Measurements from ENCODE around the gene TMEM42.

DNA sequence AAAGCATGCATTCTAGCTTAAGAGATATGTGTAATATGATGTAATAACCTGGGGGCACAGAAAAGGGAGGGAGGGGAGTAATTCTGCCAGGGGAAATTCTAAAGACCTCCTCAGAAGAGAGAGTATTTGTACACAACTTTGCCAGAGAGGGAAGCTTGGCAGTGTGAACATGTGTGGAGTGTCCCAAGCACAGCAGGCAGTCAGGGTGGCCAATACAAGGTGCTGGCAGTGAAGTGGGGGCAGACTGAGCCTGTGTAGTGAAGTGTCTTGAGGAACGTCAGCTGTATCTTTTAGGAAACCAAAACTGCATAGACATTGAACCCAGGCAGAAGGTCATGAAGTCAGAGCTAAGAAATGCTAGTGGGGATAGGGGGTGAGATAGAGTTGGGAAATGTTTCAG is 29.7 kb upstream of the TMEM42 start:
- no peak for TF ChIP-seq POLR2A (IDR thresholded peaks at IDR 0.05)
- TF ChIP-seq, protein P1, sequence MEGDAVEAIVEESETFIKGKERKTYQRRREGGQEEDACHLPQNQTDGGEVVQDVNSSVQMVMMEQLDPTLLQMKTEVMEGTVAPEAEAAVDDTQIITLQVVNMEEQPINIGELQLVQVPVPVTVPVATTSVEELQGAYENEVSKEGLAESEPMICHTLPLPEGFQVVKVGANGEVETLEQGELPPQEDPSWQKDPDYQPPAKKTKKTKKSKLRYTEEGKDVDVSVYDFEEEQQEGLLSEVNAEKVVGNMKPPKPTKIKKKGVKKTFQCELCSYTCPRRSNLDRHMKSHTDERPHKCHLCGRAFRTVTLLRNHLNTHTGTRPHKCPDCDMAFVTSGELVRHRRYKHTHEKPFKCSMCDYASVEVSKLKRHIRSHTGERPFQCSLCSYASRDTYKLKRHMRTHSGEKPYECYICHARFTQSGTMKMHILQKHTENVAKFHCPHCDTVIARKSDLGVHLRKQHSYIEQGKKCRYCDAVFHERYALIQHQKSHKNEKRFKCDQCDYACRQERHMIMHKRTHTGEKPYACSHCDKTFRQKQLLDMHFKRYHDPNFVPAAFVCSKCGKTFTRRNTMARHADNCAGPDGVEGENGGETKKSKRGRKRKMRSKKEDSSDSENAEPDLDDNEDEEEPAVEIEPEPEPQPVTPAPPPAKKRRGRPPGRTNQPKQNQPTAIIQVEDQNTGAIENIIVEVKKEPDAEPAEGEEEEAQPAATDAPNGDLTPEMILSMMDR (IDR thresholded peaks at IDR 0.05), result no peak

Measured in lower leg skin (tissue), 3 donors.